HT1080 (cell line): Measurements from ENCODE around the gene ARHGAP4. TPM values are rescaled to one million over a fixed set of nuclear protein-coding genes. Genes with fewer than 3 reads are reported as not detected.

Experiments used
- DNase-seq: peaks from one replicate; pipeline ENCODE4 v3.0.0-alpha.2; 2015; ENCODE audit warnings: low read depth
- total RNA-seq: library from RNA; depleted of rRNA; stranded (reverse); fragments of >200 nt; shearing (Covaris generic); gene quantifications from 2 replicates; pipeline ENCODE4 v1.2.3, GENCODE V29; 2014; rRNA removed

The ARHGAP4 gene
- total RNA-seq, 1 experiment from 2014 or later = 2.7 TPM

GRCh38 chrX:153869473-153870287, 56.4 kb downstream of the ARHGAP4 start:
- no peak for DNase-seq

GRCh38 chrX:153868576-153869472, 57.2 kb downstream of the ARHGAP4 start:
- DNase-seq = no peak

- no peak for DNase-seq
Observed at GRCh38 chrX:153867671-153868070, 58.4 kb downstream of the ARHGAP4 start.

GRCh38 chrX:153867139-153867538, 58.9 kb downstream of the ARHGAP4 start:
- DNase-seq = no peak

- no peak for DNase-seq
Observed at GRCh38 chrX:153866302-153867019, 59.6 kb downstream of the ARHGAP4 start.

GRCh38 chrX:153865685-153866084, 60.4 kb downstream of the ARHGAP4 start:
- no peak for DNase-seq

- DNase-seq = no peak
Observed at GRCh38 chrX:153865321-153865580, 60.8 kb downstream of the ARHGAP4 start.

- no peak for DNase-seq
Observed at GRCh38 chrX:153864561-153865320, 61.3 kb downstream of the ARHGAP4 start.

- no peak for DNase-seq
Observed at GRCh38 chrX:153864101-153864500, 62.0 kb downstream of the ARHGAP4 start.

- no peak for DNase-seq
Observed at GRCh38 chrX:153863251-153863991, 62.6 kb downstream of the ARHGAP4 start.

- no peak for DNase-seq
Observed at GRCh38 chrX:153862369-153863250, 63.5 kb downstream of the ARHGAP4 start.

- no peak for DNase-seq
Observed at GRCh38 chrX:153861733-153862310, 64.2 kb downstream of the ARHGAP4 start.

- DNase-seq = no peak
Observed at GRCh38 chrX:153861151-153861550, 64.9 kb downstream of the ARHGAP4 start.

Other genes with a start within 250 kb of the ARHGAP4 start
- 33.2 and 61.3 TPM in 2 replicates for gene SLC6A8, start 238.3 kb downstream of the ARHGAP4 start, total RNA-seq
- 197 and 234 TPM in 2 replicates for gene BCAP31, start 201.9 kb downstream of the ARHGAP4 start, total RNA-seq
- gene ABCD1, start 201.4 kb downstream of the ARHGAP4 start, total RNA-seq = 1.5 and 1.9 TPM in 2 replicates
- gene PLXNB3, start 162.0 kb downstream of the ARHGAP4 start, total RNA-seq = 2.3 and 4.5 TPM in 2 replicates
- gene SRPK3, start 145.2 kb downstream of the ARHGAP4 start, total RNA-seq = 0.03 TPM in 1 of 2 replicates, not detected in the other
- gene IDH3G, start 131.9 kb downstream of the ARHGAP4 start, total RNA-seq = 57.1 and 65.2 TPM in 2 replicates
- gene SSR4, start 131.6 kb downstream of the ARHGAP4 start, total RNA-seq = 76.9 and 89.2 TPM in 2 replicates
- gene PDZD4, start 95.7 kb downstream of the ARHGAP4 start, total RNA-seq = 0.13 and 0.16 TPM in 2 replicates
- 2.0 and 3.0 TPM in 2 replicates for gene L1CAM, start 40.1 kb downstream of the ARHGAP4 start, total RNA-seq
- gene AVPR2, start 21.6 kb downstream of the ARHGAP4 start, total RNA-seq = not detected in 2 replicates
- 182 and 213 TPM in 2 replicates for gene NAA10, start 8.8 kb upstream of the ARHGAP4 start, total RNA-seq
- 1.0 TPM in 1 of 2 replicates, not detected in the other for gene RENBP, start 18.4 kb upstream of the ARHGAP4 start, total RNA-seq
- 38.9 and 60.0 TPM in 2 replicates for gene HCFC1, start 45.6 kb upstream of the ARHGAP4 start, total RNA-seq
- gene TMEM187, start 46.5 kb upstream of the ARHGAP4 start, total RNA-seq = 4.8 and 11.6 TPM in 2 replicates
- gene IRAK1, start 93.6 kb upstream of the ARHGAP4 start, total RNA-seq = 200 and 232 TPM in 2 replicates
- gene MECP2, start 171.5 kb upstream of the ARHGAP4 start, total RNA-seq = 27.2 and 32.0 TPM in 2 replicates
- not detected in 2 replicates for gene OPN1LW, start 218.0 kb upstream of the ARHGAP4 start, total RNA-seq